Left ventricle myocardium inferior (tissue), 1 donor: ENCODE results near the gene RBP5. TPM values are rescaled to one million over a fixed set of nuclear protein-coding genes. Genes with fewer than 3 reads are reported as not detected.
A peak's percentile ranks its signal among the peaks of the same experiment; 100 is the strongest.
"Not testable (repeated sequence)": the region's sequence is repeated elsewhere in the genome, so short reads cannot be mapped to it uniquely, and the experiment has no call there.

ENCODE experiments used
- DNase-seq: peaks from one replicate; pipeline ENCODE4 v3.0.0-alpha.2; 2020
- H3K27ac ChIP-seq: fragments of 200-600 bp; replicated peaks from 2 replicates; pipeline ENCODE4 v1.8.0; 2021
- H3K27me3 ChIP-seq: fragments of 200-600 bp; 2 replicates; pipeline ENCODE4 v1.8.0; 2021; ENCODE audit warnings: low read depth
- H3K36me3 ChIP-seq: fragments of 200-600 bp; 2 replicates; pipeline ENCODE4 v1.8.0; 2021
- H3K4me1 ChIP-seq: fragments of 200-600 bp; 2 replicates; pipeline ENCODE4 v1.8.0; 2021
- H3K4me3 ChIP-seq: fragments of 200-600 bp; 2 replicates; pipeline ENCODE4 v1.8.0; 2021; ENCODE audit warnings: mild to moderate bottlenecking, moderate library complexity
- H3K9me3 ChIP-seq: fragments of 200-600 bp; replicated peaks from 2 replicates; pipeline ENCODE4 v1.8.0; 2021
- intact Hi-C: fragments of 100-400 bp; cut with micrococcal nuclease; formaldehyde crosslinking; loops from one replicate; pipeline ENCODE4 v1.11.0; 2022
- total RNA-seq: library from RNA; stranded (reverse); fragmentation: NEBNext Ultra II Directional; extraction: Animal tissue kit (Norgen Biotek cat#: 25700); gene quantifications from one replicate; pipeline ENCODE4 v1.2.1, GENCODE V29; 2021
- TF ChIP-seq, protein P1 (sequence below): fragments of 200-600 bp; IDR thresholded peaks from 2 replicates; pipeline ENCODE4 v1.8.0; 2021; ENCODE audit warnings: antibody characterized with exemption, mild to moderate bottlenecking, borderline replicate concordance
- donor health status: DM: no; HTN: yes; CAD: no; lungs with severe emphysema.

RBP5 gene
- total RNA-seq, 1 donor from 2014 or later: 0.47 TPM

DNA sequence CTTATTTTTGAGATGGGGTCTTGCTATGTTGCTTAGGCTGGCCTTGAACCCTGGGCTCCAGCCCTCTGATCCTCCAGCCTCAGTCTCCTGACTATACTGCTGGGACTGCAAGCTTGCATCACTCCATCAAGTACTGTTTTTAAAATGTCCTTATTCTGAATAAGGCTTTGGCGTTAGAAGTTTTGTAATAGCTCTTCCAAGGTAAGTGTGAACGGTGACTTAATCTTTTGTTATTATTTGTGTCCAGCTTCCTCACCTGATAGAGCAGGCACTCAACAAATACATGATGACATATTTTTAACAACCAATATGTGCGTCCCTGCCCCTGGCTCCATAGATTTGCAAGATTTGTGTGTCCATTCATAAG lies 21.1 kb downstream of the RBP5 start:
- no peak for DNase-seq
- TF ChIP-seq, protein P1, sequence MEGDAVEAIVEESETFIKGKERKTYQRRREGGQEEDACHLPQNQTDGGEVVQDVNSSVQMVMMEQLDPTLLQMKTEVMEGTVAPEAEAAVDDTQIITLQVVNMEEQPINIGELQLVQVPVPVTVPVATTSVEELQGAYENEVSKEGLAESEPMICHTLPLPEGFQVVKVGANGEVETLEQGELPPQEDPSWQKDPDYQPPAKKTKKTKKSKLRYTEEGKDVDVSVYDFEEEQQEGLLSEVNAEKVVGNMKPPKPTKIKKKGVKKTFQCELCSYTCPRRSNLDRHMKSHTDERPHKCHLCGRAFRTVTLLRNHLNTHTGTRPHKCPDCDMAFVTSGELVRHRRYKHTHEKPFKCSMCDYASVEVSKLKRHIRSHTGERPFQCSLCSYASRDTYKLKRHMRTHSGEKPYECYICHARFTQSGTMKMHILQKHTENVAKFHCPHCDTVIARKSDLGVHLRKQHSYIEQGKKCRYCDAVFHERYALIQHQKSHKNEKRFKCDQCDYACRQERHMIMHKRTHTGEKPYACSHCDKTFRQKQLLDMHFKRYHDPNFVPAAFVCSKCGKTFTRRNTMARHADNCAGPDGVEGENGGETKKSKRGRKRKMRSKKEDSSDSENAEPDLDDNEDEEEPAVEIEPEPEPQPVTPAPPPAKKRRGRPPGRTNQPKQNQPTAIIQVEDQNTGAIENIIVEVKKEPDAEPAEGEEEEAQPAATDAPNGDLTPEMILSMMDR: no peak
- intact Hi-C loops: loop anchor here (5.0 kb wide), 1 partner anchor 45 kb away; the partner anchor contains the start of gene C1S
- H3K4me3 ChIP-seq: peak overlapping the region; percentile 69
- H3K4me1 ChIP-seq: peaks cover 17% of the 10 kb centered on the region
- H3K27ac ChIP-seq: peak overlapping the region; percentile 93
- no peaks in the 10 kb centered on the region for H3K27me3 ChIP-seq
- H3K9me3 ChIP-seq: peaks cover 10% of the 10 kb centered on the region
- peaks cover 4% of the 10 kb centered on the region for H3K36me3 ChIP-seq

DNA sequence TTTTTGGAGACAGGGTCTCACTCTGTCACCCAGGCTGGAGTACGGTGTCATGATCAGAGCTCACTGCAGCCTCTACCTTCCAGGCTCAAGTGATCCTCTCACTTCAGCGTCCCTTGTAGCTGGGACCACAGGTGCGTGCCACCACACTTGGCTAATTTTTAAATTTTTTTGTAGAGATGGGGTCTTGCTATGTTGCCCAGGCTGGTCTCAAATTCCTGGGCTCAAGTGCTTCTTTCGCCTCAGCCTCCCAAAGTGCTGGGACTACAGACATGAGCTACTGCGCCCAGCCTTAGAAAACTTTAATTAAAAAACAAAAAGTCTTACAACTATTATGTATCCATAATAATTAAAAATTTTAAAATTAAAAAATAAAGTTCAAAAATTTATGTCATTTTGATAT lies 21.5 kb downstream of the RBP5 start:
- peak overlapping the region; percentile 93 for H3K27ac ChIP-seq
- intact Hi-C loops: loop anchor here (5.0 kb wide), 1 partner anchor 45 kb away; the partner anchor contains the start of gene C1S

DNA sequence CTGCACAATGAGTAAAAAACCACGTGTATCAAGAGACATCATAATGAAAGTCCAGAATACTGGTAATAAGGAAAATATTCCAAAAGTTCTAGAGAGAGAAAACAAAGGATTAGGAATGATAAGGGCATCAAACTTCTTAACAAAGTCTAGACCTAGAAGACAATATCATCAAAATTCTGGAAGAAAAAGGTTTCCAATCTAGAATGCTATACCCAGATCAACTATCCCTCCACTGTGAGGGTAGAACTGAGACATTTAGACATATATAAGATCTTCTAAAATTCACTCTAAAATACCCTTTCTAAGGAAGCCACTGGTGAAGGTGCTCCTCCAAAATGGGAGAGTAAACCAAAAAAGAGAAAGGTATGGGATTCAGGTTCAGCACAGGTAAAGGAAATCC lies 22.6 kb downstream of the RBP5 start:
- peaks cover 4% of the 10 kb centered on the region for H3K36me3 ChIP-seq
- H3K4me3 ChIP-seq: no peak overlapping the region
- H3K27ac ChIP-seq: no peak overlapping the region
- intact Hi-C loops: loop anchor here (5.0 kb wide), 1 partner anchor 44 kb away; the partner anchor contains the start of gene C1S
- H3K9me3 ChIP-seq: peaks cover 10% of the 10 kb centered on the region
- peaks cover 25% of the 10 kb centered on the region for H3K4me1 ChIP-seq
- no peak for DNase-seq
- TF ChIP-seq, protein P1: no peak
- no peaks in the 10 kb centered on the region for H3K27me3 ChIP-seq

More for the DNA sequence above, 21.5 kb downstream of the RBP5 start:
- DNase-seq, H3K27me3 ChIP-seq, H3K36me3 ChIP-seq: not testable (repeated sequence)
- Histone ChIP-seq H3K4me1 (peaks cover 20% of the 10 kb centered on the region), H3K9me3 (peaks cover 10% of the 10 kb centered on the region), H3K4me3 (peak overlapping the region; percentile 69)

DNA sequence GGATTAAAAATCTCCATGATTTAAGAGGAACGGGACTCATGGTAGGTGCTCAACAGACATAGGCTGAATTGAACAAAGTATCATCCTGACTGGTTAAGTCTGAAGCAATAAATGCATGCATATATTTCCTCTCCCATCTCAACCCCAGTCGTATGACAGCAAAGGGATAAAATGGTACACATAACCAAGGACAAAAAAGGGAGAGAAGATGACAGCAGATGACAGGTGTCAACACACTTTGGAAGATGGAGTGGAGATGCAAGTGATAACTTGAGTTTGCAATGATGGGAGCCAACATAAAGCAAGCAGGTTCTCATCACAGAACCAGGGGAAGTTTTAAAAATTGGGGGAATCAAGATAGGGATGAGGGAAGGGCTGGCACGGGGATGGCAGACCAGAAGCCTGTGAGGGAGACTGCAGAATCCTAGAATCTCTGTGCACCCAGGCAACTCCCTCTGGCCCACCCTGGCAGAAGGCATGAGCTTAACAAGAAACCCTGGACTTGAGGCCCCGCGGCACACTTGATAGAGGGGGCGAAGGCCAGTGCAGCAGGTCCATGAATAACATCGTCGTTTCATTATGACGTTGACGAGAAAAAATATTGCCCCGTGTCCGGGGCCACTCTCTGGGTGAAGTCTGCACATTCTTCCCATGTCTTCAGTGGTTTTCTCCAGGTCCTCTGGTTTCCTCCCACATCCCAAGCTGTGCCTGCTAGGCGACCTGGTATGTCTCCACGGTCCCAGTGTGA lies 24.7 kb downstream of the RBP5 start:
- peaks cover 20% of the 10 kb centered on the region for H3K4me1 ChIP-seq
- intact Hi-C loops: no loop called here
- no peak for DNase-seq
- no peak overlapping the region for H3K4me3 ChIP-seq
- peaks cover 10% of the 10 kb centered on the region for H3K9me3 ChIP-seq
- no peaks in the 10 kb centered on the region for H3K27me3 ChIP-seq
- H3K27ac ChIP-seq: no peak overlapping the region
- peaks cover 15% of the 10 kb centered on the region for H3K36me3 ChIP-seq
- TF ChIP-seq, protein P1: no peak

DNA sequence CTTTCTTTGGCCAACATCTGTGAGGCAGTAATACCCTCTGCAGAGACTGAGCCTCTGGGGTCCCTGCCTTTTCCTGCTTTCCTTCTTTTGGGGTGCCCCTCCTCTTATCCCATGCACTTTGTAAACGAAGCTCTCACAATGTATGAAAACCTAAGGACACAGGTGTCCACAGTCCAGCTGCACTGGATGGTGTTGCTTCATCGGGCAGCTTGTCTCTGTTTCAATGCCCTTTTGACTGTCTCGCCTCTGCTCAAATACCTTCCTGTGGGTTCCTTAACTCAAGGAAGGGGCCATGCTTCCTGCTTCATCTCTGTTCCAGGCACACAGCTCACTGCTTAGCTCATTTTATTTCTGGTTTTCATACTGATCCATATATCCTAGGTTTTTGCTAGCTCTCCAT lies 26.1 kb downstream of the RBP5 start:
- Histone ChIP-seq H3K4me1 (peaks cover 9% of the 10 kb centered on the region), H3K4me3 (no peak overlapping the region), H3K9me3 (peaks cover 10% of the 10 kb centered on the region), H3K27ac (peak overlapping the region; percentile 54), H3K27me3 (no peaks in the 10 kb centered on the region), H3K36me3 (peaks cover 21% of the 10 kb centered on the region)
- no peak for DNase-seq
- intact Hi-C loops: no loop called here
- TF ChIP-seq, protein P1: no peak

DNA sequence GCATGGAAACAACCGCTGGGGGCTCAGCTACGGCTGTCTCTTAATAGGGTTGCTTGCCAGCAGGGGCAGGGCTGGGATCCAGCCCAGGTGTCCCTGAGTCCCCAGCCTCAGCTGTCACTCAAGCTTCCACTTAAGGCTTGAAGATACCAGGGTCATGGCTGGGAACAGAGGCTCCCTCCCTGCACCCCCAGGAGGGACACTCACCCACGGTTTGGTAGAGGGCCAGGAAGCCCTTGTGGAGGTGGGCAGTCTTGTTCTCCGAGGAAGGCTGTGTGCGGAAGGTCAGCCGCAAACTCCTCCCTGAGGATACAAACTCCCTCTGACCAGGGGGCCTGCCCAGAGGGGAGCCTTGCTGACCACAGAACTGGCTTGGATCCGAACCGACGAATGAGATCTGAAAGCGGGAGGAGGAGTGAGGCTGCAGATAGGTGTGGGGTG lies 27.0 kb downstream of the RBP5 start:
- Histone ChIP-seq H3K4me1 (peaks cover 9% of the 10 kb centered on the region), H3K27me3 (no peaks in the 10 kb centered on the region), H3K4me3 (peak overlapping the region; percentile 5), H3K36me3 (peaks cover 21% of the 10 kb centered on the region), H3K9me3 (peaks cover 10% of the 10 kb centered on the region), H3K27ac (peak overlapping the region; percentile 54)
- no peak for DNase-seq
- intact Hi-C loops: no loop called here
- TF ChIP-seq, protein P1: no peak
